Measurements from ENCODE around the gene ZXDC. TPM values are rescaled to one million over a fixed set of nuclear protein-coding genes. Genes with fewer than 3 reads are reported as not detected.

The ZXDC gene
- total RNA-seq: 10 to 100 TPM; 54.0 to 77.4 (median 68.0) TPM

GRCh38 chr3:126475413-126476114 lies at the start of gene ZXDC:
TSS of gene ZXDC (minus strand) at chr3:126475891. CDS start at chr3:126475865, 26 bp downstream.
- 0 to 1% methylated on average over 8 to 31 of the region's 112 CpGs for WGBS, 2 donors
- Histone ChIP-seq H3K4me3 (peak within 1 kb of the TSS; percentile 65 to 90 (median 87)), H3K9me3 (no peaks in the 10 kb centered on the region), H3K4me1 (peaks cover 0 to 51% (median 37%) of the 10 kb centered on the region in 4 donors), H3K36me3 (peaks cover 0 to 16% (median 0%) of the 10 kb centered on the region in 3 donors), H3K27ac (peak within 1 kb of the TSS; percentile 88 to 98 (median 96)), H3K27me3 (no peaks in the 10 kb centered on the region)
- peak; percentile 78 to 90 for DNase-seq (ENCODE audit: low spot score in 2 of 2)
- TF ChIP-seq EP300 (IDR thresholded peaks at IDR 0.05): peak in 1 of 2 donors; percentile 36
- TF ChIP-seq CTCF (IDR thresholded peaks at IDR 0.05): peak; percentile 30 to 72 (median 56)
- TF ChIP-seq POLR2A (IDR thresholded peaks at IDR 0.05): peak; percentile 90 to 92

- Histone ChIP-seq H3K9me3 (no peaks in the 10 kb centered on the region), H3K27me3 (peaks cover 0 to 20% of the 10 kb centered on the region in 2 donors), H3K36me3 (no peaks in the 10 kb centered on the region), H3K4me1 (peaks cover 0 to 23% (median 3%) of the 10 kb centered on the region in 4 donors), H3K27ac (no peak overlapping the region), H3K4me3 (no peak overlapping the region)
- TF ChIP-seq CTCF (IDR thresholded peaks at IDR 0.05) (no peak), EP300 (IDR thresholded peaks at IDR 0.05) (no peak), POLR2A (IDR thresholded peaks at IDR 0.05) (no peak)
- WGBS, 2 donors: 75 to 88% methylated on average over 11 to 12 of the region's 12 CpGs
- DNase-seq (ENCODE audit: low spot score in 2 of 2): no peak
These were observed 49.6 kb upstream of the ZXDC start for GRCh38 chr3:126525091-126525852.

- WGBS, 2 donors: 1 to 17% methylated on average over 19 to 22 of the region's 31 CpGs
- Histone ChIP-seq H3K27me3 (peaks cover 0 to 20% of the 10 kb centered on the region in 2 donors), H3K36me3 (no peaks in the 10 kb centered on the region), H3K27ac (peak overlapping the region in 1 of 4 donors; percentile 57), H3K9me3 (no peaks in the 10 kb centered on the region), H3K4me3 (peak overlapping the region; percentile 17 to 54 (median 28)), H3K4me1 (peaks cover 0 to 23% (median 3%) of the 10 kb centered on the region in 4 donors)
- DNase-seq (ENCODE audit: low spot score in 2 of 2): no peak
- TF ChIP-seq CTCF (IDR thresholded peaks at IDR 0.05): no peak
- no peak for TF ChIP-seq POLR2A (IDR thresholded peaks at IDR 0.05)
- no peak for TF ChIP-seq EP300 (IDR thresholded peaks at IDR 0.05)
These were observed 48.8 kb upstream of the ZXDC start for GRCh38 chr3:126524429-126524988.

GRCh38 chr3:126523745-126524428 lies 48.2 kb upstream of the ZXDC start, which contains the start of gene CHST13:
TSS of gene CHST13 (plus strand) at chr3:126524155. CDS start at chr3:126524333, 178 bp downstream.
- DNase-seq (ENCODE audit: low spot score in 2 of 2): no peak

More at GRCh38 chr3:126523745-126524428, 48.2 kb upstream of the ZXDC start, which contains the start of gene CHST13:
- 4 to 5% methylated on average over 34 to 40 of the region's 56 CpGs for WGBS, 2 donors
- Histone ChIP-seq H3K36me3 (no peaks in the 10 kb centered on the region), H3K27me3 (peaks cover 0 to 20% of the 10 kb centered on the region in 2 donors), H3K4me3 (peak within 1 kb of the TSS; percentile 17 to 54 (median 32)), H3K27ac (peak within 1 kb of the TSS in 1 of 4 donors; percentile 57), H3K4me1 (peaks cover 0 to 23% (median 3%) of the 10 kb centered on the region in 4 donors), H3K9me3 (no peaks in the 10 kb centered on the region)
- TF ChIP-seq EP300 (IDR thresholded peaks at IDR 0.05) (no peak), CTCF (IDR thresholded peaks at IDR 0.05) (no peak), POLR2A (IDR thresholded peaks at IDR 0.05) (no peak)

Measured in tibial nerve (tissue), 4 donors.